ENCODE measurements around the gene ADORA2B.
"Not testable (repeated sequence)": the region's sequence is repeated elsewhere in the genome, so short reads cannot be mapped to it uniquely, and the experiment has no call there.

DNA sequence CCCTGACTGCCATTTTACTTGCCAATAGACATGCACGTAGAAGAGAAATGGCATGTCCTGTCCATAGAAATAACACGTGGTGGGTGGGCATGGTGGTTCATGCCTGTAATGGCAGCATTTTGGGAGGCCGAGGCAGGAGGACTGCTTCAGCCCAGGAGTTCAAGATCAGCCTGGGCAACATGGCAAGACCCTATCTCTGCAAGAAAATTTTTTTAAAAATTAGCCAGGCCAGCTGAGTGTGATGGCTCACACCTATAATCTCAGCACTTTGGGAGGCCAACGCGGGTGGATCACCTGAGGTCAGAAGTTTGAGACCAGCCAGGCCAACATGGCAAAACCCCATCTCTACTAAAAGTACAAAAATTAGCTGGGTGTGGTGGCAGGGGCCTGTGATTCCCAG, 33.2 kb upstream of the ADORA2B start:
- not testable (repeated sequence) for TF ChIP-seq POLR2A (IDR thresholded peaks at IDR 0.05)
- TF ChIP-seq, protein P1, sequence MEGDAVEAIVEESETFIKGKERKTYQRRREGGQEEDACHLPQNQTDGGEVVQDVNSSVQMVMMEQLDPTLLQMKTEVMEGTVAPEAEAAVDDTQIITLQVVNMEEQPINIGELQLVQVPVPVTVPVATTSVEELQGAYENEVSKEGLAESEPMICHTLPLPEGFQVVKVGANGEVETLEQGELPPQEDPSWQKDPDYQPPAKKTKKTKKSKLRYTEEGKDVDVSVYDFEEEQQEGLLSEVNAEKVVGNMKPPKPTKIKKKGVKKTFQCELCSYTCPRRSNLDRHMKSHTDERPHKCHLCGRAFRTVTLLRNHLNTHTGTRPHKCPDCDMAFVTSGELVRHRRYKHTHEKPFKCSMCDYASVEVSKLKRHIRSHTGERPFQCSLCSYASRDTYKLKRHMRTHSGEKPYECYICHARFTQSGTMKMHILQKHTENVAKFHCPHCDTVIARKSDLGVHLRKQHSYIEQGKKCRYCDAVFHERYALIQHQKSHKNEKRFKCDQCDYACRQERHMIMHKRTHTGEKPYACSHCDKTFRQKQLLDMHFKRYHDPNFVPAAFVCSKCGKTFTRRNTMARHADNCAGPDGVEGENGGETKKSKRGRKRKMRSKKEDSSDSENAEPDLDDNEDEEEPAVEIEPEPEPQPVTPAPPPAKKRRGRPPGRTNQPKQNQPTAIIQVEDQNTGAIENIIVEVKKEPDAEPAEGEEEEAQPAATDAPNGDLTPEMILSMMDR (IDR thresholded peaks at IDR 0.05), result not testable (repeated sequence)

Data from tibial nerve (tissue), 3 donors.